ENCODE results near the gene GFPT2.
A peak's percentile ranks its signal among the peaks of the same experiment; 100 is the strongest.

Gene GFPT2

DNA sequence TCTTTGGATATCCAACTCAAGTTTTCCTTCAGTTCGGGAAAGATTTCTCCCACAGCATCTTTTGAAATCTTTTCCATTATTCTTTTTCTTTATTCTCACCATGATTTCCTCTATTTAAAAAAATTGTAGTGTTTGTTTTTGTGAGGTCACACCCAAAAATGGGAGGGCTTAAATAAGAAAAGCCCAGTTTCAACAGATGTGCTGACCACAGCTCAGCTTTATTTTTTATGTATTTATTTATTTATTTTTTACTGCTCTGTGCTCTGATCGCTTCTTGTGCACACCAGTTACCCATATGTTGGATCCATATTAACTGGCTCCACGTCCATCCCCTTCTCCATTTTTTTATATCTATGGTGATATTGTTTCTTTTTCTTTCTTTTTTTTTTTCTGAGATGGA lies 20.3 kb downstream of the GFPT2 start:
- FAIRE-seq: no peak

DNA sequence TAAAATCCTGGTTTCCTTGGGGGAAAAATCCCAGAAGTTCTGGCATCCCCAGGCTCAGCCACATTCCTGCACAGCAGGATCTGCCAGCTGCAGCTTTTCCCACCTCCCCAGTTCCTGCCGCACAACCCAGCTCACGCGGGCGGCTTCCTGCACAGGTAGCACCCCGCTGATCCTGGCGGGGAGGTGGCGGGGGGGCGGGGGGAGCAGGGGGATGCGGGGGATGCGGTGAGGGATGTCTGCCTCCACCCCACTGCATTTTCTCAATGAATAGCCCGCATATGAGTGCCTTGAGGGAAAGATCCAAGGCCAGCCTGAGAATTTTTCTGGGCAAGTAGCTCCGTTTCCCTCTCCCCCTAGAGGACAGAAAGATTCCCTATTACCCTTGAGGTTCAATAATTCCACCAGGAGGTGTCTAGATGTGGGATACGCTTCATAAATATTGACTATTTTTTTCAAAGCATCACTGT lies 21.1 kb downstream of the GFPT2 start:
- FAIRE-seq: no peak

DNA sequence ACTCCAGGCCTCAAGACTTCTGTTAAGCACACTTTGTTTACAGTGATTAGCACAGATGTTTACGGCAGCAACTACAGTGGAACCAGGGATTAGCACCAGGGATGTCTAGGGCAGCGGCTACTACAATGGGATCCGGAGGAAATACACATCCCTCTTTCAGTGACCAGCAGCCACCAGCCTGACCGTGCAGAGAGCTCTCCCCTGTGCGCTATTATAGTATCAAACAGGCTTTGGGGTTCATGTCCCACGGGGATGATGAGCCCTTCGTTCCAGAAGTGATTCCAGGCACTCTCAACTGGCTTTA lies 21.5 kb downstream of the GFPT2 start:
- no peak for FAIRE-seq

DNA sequence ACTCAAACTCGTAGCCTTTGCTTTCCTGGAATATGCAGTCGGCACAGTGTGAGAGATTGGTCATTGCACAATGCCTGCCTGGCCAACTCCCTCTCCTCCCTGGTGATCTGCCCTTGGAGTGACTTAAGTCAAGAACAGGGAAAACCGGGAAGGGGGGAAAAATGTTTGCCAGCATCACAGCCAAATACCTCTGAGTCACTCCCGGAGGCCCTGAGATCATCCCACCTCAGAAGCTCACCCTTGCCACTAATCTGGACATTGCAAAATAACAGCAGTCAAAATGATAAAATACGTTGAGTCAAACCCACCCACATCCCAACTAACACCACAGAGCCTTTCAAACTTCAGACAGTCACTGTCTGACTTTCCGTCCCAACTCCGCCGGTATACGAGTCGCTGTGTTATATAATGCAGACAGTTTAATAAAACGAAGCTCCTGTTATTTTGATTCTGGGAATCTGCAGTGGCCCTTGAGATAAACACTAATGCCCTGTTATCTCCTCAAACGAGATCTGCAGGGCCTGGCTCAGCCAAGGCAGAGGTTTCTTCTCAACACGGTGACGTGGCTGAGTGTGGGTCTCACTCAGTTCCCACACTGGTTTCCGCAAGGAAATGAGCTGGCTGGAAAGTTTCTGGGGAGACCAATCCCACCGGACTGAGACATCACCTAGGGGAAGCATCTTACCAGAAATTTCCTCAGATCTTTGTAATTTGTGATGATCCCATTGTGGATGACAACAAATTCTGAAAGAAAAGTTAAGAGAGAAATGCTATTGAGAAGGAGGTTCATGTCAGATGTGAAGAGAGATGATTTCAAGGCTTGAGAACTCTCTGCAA lies 22.1 kb downstream of the GFPT2 start:
- FAIRE-seq: no peak

DNA sequence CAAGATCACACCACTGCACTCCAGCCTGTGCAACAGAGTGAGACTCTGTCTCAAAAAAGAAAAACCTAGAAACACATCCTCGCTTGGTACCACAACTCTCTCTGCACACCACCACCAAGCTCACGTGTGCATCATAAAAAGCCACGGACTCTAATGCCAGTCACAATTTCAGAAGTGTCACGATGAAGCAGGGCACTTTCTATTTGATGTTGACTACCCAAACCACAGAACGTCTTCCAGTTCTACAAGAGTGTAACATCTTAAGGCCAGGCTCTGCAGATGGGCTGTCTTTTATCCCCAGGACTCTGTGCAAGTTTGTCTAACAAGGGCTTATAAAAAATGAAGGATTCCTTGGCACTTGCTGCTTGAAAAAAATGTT lies 22.9 kb downstream of the GFPT2 start:
- FAIRE-seq: no peak

DNA sequence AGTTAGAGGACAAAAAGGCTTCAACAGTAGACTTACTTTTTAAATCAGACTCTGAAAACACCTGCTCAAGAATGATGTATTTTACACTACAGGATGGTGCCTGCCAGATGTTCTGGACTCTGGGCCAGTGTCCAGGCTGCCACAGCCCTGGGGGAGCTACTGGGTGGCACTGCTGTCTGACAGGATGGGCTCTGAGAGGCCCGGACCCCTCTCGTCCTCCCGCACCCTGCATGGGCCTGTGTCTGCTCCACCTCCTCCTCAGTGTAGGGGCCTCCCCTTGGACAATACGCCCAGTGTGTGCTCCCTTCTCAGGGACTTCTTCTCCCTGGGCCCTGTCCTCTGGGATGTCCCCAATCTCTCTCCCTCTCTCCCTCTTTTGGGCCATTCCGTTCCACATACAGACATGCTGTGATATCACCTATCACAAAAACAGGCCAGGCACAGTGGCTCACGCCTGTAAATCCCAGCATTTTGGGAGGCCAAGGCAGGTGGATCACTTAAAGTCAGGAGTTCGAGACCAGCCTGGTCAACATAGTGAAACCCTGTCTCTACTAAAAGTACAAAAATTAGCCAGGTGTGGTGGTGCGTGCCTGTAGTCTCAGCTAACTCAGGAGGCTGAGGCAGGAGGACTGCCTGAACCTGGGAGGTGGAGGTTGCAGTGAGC lies 23.4 kb downstream of the GFPT2 start:
- no peak for FAIRE-seq

DNA sequence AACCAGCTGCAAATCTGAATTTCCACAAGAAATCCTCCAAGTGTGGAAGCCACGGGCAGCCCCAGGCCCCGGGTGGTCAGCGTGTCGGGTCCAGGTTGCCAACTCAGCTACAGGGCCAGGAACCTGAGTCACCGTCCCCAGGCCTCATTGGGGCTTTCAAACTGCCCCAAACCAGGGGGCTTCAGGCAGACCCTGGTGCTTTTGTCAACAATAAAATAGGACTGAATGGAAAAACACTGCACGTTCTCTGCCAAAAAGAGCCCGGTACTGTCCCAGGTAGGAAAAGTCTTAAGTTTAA lies 24.0 kb downstream of the GFPT2 start:
- FAIRE-seq: no peak

DNA sequence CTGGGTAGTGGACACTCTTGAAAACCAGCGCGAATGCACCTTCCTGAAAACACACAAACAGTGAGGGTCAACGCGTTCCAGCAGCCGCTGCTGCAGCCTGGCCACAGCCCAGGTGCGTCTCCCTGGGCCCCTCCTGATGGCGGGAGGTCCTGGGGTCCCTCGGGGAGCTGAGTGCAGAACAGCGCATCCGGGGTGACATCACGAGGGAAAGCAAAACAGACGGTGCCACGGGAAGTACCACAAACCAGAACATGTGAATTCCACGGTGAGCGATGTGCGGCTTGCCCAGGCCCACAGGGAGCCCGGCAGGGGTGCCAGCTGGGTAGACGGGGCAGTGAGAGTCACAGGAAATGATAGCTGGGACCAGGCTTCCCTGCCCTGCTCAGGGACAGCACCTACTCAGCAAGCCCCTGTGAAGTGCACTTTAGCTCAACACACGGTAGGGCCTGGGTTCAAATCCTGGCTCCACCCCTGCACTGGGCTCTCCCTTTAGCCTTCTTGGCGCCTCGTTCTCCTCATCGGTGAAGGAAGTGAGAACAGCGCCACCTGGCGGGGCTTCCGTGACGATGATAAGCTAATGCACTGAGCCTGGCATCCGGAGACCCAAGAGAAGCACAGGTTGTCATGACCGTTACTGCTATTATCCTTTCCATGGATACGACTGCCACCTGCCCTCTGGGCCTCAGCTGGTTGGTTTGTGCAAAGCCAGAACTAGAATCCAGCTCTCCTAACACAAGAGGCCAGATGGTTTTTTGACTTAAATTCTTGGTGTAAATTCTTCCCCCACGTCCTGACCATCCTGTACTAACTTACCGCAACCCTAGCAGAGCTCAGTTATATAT lies 24.6 kb downstream of the GFPT2 start:
- no peak for FAIRE-seq

DNA sequence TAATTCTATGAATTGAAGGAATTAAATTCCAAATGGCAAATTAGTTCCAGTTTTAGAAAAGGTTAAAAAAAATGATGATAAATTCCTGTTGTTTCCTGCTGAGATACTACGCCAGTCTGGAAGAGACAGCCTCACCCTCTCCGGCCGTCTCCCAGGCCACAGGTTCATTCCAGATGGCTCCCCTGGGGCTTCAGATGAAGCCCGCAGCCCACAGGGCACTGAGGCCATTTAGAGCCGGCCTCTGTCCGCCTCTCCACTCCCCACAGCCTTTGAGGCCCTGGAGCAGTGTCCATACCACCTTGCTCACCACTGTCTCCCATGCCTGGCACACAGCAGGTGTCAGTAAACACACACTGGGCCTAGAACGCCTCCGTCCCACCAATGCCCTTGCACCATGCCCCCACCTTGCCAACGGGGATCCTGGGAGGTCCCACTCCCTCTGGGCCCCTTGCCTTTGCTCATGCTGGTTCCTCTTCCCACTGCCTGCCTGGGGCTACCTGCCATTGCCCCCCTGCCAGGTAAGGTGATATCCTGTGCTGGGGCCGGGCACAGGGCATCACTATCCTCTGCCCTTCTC lies 26.1 kb downstream of the GFPT2 start:
- FAIRE-seq: no peak

DNA sequence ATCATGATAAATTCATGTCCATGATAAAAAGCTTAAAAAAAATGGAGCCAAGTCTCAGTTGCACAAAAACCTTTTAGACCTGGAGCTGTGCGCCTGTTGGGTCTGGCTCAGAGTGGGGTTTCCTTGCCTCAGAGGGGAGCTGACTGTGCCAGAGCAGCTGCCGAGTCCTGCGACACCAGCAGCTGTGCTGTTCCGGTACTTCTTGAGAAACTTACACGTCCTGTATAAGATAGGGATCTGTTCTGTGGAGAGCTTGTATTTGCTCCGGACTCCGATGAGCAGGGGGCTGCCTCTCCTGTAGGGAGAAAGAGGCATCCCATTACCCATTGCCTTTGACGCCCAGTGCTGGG lies 28.6 kb downstream of the GFPT2 start:
- no peak for FAIRE-seq

DNA sequence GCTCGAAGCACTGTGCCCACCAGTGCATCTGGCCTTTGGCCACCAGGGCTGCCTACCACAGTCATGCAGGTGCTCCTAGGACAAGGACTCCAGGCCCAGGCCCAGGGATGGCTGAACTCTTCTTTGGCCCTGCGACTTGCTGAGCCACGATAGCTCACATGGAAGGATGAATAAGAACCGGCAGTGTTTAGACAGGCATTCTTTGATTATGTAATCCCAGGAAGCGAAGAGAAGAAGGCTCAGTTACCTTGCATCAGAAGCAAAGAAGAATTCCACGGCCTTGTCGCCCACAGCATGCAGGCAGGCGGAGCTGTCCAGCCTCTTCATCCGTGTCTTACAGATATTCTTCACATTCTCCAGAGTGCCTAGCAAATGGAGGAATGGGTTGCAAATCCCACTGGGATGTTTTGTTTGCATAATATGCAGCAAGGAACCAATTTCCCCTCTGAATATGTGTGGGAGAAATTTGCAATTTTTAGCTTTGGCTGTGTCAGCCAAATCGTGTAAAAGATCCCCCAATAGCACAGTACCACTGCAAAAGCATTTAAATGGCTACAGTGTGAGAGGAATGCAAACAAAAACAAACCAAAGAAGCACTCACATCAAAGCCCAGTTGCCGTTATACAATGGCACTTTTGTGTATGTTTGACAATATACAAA lies 29.1 kb downstream of the GFPT2 start:
- peak; percentile 81 for FAIRE-seq

DNA sequence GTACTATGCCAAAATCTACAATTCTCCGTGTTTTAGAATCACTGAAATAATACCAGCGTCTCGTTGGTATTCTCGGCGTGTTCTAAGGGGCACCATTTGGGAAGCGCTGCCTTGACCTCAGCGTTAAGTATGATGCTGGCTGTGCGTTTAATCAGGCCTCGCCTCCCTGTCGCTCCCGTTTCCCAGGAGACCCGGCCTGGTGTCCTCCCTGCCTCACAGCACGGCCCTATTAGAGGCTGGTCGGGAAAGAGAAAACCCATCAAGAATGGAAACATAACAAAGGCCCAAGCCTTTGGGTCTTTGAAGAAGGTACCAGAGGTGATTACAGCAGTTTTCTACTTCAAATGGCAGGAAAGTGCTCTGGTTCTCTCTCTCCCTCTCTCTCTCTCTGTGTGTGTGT lies 30.0 kb downstream of the GFPT2 start:
- no peak for FAIRE-seq

DNA sequence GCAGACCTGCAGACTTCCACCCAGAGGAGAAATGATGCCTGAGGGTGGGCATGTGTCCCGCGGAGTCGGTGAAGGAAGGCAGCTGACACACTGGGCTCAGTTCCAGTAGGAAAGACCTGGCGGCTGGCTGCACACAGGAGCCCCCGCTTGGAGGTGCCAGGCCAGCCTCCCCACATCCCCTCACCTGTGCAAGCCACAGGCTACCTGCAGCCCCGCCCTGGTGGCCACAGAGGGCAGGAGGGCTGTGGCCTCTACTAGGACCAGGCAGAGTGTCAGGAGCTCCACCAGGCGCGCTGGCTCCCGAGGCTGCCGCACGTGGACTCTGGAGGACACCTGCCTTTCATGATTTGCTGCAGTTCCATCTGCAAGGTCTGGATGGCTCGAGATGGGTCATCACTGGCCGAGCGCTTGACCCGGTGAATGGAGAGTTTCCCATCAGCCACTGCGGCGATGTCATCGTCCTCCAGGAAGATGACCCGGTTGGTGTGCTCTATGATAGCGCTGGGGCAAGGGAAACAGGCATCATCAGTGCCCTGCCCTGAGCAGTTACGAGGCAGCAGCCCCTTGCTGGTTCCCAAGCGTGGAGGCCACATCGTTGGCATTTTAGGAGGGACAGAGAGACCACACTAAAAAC lies 34.6 kb downstream of the GFPT2 start:
- no peak for FAIRE-seq

DNA sequence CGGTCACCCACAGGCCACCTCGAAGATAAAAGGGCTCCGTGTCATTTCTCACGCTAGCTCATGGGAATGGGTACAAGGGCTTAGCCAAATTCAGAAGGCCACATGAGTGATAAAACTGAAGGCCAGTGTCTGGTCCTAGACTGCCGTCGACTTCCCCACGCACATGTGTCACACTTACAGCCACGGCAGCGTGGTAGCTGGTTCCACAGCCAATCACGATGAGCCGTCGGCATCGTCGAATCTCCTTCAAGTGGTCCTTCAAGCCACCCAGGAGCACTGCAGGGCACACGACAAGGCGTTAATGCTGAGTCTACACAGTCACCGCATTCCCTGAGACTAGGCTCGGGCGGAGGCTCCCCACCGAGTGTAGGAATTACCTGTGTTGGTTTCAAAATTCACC lies 36.5 kb downstream of the GFPT2 start:
- no peak for FAIRE-seq

DNA sequence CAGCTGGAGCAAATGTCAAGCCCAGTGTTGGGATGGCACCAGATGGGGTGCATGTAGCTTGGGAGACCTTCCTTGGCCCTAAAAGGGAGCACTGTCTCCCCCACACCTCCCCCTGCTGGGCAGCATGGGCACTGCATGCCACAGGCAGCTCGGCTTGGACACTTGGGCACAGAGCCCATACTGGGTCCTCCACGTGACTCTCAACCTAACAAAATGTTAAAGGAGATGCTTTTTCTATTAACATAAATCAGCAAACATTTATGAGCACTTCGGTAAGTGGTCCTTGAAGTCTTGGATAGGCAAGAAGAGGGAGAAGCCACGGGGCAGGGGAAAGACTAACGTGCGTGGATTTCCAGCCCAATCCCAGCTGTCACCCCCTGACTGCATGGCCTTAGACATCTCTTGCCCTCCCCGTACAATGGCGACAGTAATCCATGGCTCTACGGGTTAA lies 37.3 kb downstream of the GFPT2 start:
- no peak for FAIRE-seq

DNA sequence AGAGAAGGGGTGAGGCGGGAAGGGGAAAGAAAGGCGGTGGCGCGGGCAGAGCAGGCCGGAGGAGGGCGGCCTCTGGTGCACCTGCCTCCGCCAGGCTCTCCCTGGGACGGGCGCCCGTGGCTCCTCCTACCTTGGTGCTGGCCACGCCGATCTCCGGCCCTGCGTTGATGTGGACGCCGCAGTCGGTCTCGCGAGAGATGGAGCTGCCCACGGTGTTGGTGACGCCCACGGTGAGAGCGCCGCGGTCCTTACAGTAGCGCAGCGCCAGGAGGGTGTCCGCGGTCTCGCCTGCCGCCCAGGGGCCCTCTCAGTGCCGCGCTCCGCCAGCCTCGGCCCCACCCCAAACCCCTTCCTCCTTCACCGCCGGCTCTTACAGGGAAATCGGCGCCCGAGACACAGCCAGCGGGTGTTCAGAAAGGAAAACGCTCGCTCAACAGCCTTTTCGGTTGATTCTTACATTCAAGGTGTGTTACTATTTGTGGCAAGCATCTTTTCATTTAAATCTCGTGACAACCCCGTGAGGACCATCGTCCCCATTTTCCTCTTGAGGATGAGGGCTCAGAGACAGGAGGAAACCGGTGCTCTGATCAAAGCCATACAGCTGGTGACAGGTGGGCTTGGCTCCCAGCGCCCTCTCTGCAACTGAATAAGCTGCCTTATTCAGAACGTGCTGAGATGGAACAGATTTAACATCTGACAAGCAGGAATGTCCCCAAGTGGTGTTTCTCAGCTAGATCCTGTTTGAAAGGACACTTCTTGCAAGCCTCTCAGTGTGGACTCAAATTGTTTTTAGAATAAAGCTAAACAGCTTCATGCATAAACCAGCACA lies 39.2 kb downstream of the GFPT2 start:
- FAIRE-seq: no peak

DNA sequence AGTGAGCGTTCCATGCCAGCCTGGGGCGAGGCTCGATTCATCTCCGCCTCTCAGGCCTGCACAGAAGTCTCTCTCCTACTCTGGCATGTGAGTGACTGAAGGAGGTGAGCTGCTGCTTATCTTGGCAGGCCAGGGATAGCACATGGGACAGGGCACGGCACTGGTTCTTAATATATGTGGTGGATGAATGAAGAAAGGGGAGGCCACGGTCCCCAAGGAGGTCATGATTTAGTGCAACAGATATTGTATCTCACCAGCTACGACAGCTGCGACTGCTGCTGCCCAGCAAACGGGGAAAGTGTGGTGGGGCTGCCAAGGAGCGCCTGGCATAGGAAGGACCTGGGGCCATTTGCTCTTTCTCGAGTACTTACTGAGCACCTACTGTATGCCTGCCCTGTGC lies 41.9 kb downstream of the GFPT2 start:
- FAIRE-seq: no peak

DNA sequence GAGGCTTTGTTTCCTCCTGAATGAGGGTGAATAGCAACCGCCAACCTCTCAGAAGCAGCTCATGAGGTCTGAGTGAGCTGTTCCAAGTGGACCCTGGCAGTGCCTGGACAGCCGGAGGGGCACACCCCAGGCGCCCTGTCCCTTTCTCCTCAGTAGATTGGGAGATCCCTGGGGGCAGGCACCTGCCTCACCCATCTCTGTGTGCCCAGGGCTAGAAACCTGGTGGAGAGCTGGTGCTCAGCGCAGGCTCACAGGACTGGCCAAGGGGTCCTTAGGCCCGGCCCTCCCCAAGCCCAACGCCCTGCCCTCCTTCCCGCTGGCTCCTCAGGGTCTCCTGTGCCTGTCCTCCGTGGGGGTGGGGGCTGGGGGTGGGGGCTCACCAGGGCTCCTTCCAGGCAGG lies 46.3 kb downstream of the GFPT2 start:
- no peak for FAIRE-seq

DNA sequence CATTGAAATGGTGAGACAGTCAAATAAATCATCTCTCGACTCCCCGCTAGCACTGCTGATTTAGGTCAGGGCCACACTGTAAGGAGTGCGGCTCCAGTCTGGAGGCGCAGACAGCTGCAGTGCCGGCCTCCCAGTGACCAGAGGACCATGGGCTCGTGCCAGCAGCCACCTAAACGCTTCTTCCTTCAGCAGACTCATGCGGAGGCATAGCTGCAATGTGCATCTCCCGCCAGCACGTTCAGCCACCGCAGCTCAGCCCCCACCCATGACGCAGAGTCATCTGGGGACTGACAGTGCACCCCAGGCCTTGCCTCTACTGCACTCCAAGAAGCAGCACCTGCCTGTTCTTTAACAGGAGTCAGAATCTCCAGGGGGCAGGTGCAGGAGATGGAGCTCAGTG lies 47.7 kb downstream of the GFPT2 start:
- FAIRE-seq: no peak

DNA sequence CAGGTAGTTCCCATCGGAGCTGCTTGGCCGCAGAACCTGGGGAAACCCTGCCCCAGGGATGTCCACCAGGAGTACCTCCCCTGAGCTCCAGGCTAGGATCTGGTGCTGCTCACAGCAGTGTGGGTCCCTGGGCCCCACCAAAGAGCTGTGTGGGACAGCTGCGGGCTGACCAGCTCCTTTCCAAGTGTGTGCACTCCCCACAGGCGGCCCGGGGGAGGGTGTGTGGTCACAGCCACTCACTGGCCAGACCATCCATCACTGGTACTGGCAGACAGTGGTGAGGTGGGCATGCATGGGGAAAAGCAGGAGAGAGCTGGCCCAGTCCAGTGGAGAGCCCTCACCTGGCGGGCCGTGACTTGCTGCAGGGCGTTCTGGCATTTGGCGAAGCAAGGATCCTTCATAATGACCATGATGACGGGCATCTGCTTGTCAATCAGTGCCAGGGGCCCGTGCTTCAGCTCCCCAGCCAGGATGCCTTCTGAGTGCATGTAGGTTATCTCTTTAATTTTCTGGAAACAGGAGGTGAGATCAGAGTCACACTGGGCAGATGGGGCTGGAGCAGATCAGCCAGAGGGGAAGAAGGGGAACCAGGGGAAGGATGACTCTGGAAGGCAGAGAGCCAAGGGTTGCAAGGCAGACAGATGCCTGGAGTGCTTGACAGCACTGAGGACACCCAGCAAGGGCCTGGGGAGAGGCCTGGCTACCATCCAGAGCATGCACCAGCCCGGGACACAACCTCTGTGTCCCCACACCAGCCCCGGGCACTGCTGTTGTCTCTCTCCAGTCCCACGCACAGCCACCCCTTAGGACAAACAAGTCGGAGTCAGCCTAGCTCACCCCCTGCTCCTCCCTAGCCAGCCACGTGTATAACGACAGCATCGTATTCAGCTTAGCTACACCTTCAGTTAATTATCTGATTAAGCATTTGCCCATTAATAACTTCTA lies 48.4 kb downstream of the GFPT2 start:
- FAIRE-seq: no peak

DNA sequence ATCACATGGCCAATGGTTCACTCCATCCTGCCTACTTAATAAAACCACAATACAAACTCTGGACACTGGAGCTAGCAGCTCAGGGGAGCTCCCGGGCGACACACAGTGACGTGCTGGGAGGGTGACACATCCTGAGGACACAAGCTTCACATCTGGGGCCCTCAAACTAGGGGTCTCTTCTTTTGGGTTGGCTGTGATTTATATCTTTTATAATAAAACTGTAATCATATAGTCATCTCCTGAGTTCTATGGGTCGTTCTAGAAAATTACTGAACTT lies 49.2 kb downstream of the GFPT2 start:
- no peak for FAIRE-seq

Data from endometrium (tissue), 2 donors.